Stomach (tissue), 4 donors: ENCODE measurements around the gene SHISA2.

Source experiments
- POLR2AphosphoS5 ChIP-seq, 3 donors: sonication (generic); formaldehyde crosslinking; IDR thresholded peaks; one replicate each; pipeline ENCODE4 v1.6.1; 2016; ENCODE audit warnings: antibody characterized with exemption in 3 of 3
- TF ChIP-seq, protein P1 (sequence below), 7 experiments: fragments of 450-650 bp in 4 of 7; fragments of 200-600 bp in 3 of 7; sonication (generic) in 3 of 7; IDR thresholded peaks; one replicate each; pipeline ENCODE4 v1.5.1; 2016 to 2019; ENCODE audit warnings: antibody characterized with exemption in 7 of 7, control low read depth in 2 of 7, mild to moderate bottlenecking in 1 of 7

DNA sequence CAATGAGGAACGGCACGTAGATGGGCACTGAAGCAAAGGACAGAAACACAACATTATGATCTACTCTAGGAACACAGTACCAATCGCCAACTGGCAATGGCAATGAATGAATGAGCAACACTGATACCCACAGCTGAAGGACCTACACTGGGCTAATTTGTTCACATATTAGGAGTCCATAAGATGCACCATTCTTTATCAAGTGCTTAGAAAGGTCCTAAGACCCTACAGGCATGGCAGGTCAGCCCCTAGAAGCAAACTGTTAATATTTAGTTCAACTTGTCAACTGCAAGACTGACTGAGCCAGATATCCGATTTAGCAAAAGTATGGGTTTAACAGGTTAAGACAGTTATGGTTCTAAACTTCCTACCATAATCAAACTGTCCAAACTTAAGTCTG, 4.8 kb downstream of the SHISA2 start:
- TF ChIP-seq, protein P1, sequence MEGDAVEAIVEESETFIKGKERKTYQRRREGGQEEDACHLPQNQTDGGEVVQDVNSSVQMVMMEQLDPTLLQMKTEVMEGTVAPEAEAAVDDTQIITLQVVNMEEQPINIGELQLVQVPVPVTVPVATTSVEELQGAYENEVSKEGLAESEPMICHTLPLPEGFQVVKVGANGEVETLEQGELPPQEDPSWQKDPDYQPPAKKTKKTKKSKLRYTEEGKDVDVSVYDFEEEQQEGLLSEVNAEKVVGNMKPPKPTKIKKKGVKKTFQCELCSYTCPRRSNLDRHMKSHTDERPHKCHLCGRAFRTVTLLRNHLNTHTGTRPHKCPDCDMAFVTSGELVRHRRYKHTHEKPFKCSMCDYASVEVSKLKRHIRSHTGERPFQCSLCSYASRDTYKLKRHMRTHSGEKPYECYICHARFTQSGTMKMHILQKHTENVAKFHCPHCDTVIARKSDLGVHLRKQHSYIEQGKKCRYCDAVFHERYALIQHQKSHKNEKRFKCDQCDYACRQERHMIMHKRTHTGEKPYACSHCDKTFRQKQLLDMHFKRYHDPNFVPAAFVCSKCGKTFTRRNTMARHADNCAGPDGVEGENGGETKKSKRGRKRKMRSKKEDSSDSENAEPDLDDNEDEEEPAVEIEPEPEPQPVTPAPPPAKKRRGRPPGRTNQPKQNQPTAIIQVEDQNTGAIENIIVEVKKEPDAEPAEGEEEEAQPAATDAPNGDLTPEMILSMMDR (IDR thresholded peaks at IDR 0.05), result no peak
- TF ChIP-seq POLR2AphosphoS5 (IDR thresholded peaks at IDR 0.05), result no peak
